Keratinocyte (primary cell): ENCODE results near the gene LOC128125822.
A peak's percentile ranks its signal among the peaks of the same experiment; 100 is the strongest.
"Not testable (repeated sequence)": the region's sequence is repeated elsewhere in the genome, so short reads cannot be mapped to it uniquely, and the experiment has no call there.

ENCODE experiments used
- DNase-seq: peaks from one replicate; pipeline ENCODE4 v3.0.0-alpha.2; 2011; ENCODE audit warnings: low read depth, missing footprints, low spot score
- FAIRE-seq: peaks from 2 replicates; lab custom pipeline; 2011; peaks lifted over from hg19 to GRCh38; lab: Jason Lieb, UNC
- H2AFZ ChIP-seq: 2 replicates; pipeline ENCODE4 v1.6.0; 2012; ENCODE audit warnings: low read length, control low read depth, inconsistent platforms; ENCODE audit not compliant: control insufficient read depth
- H3K27ac ChIP-seq: 2 replicates; pipeline ENCODE4 v1.5.1; 2011; ENCODE audit warnings: low read length; ENCODE audit not compliant: control insufficient read depth, insufficient read depth
- H3K27me3 ChIP-seq: 3 replicates; pipeline ENCODE4 v1.6.0; 2011; ENCODE audit warnings: low read length; ENCODE audit not compliant: control insufficient read depth, insufficient read depth; ENCODE audit errors: extremely low read depth
- H3K36me3 ChIP-seq, 2 experiments: 2 replicates in 1 of 2; 3 replicates in 1 of 2; pipeline ENCODE4 v1.5.1; 2011; ENCODE audit warnings: low read length in 2 of 2, mild to moderate bottlenecking in 1 of 2; ENCODE audit not compliant: control insufficient read depth in 2 of 2, insufficient read depth in 2 of 2; ENCODE audit errors: extremely low read depth in 1 of 2
- H3K4me1 ChIP-seq: 3 replicates; pipeline ENCODE4 v1.5.1; 2011; ENCODE audit warnings: low read length; ENCODE audit not compliant: control insufficient read depth, insufficient read depth; ENCODE audit errors: extremely low read depth
- H3K4me2 ChIP-seq: 3 replicates; pipeline ENCODE4 v1.6.0; 2011; ENCODE audit warnings: low read depth, low read length; ENCODE audit not compliant: control insufficient read depth, insufficient read depth; ENCODE audit errors: extremely low read depth
- H3K4me3 ChIP-seq, 3 experiments: fragments of 200-600 bp in 1 of 3; sonication (generic) in 1 of 3; 2 replicates in 2 of 3; 3 replicates in 1 of 3; pipeline ENCODE4 v1.5.1; 2011 to 2016; ENCODE audit warnings: low read length in 3 of 3, mild to moderate bottlenecking in 3 of 3, control low read depth in 2 of 3, inconsistent platforms in 1 of 3, low read depth in 1 of 3, mixed read lengths in 1 of 3, mixed run types in 1 of 3, moderate library complexity in 1 of 3; ENCODE audit not compliant: control insufficient read depth in 2 of 3, insufficient read depth in 2 of 3; ENCODE audit errors: extremely low read depth in 1 of 3
- H3K79me2 ChIP-seq: 2 replicates; pipeline ENCODE4 v1.6.0; 2012; ENCODE audit warnings: low read length; ENCODE audit not compliant: control insufficient read depth, insufficient read depth
- H3K9ac ChIP-seq: 3 replicates; pipeline ENCODE4 v1.6.0; 2011; ENCODE audit warnings: low read length; ENCODE audit not compliant: control insufficient read depth, insufficient read depth; ENCODE audit errors: extremely low read depth
- H3K9me1 ChIP-seq: 3 replicates; pipeline ENCODE4 v1.6.0; 2011; ENCODE audit warnings: low read length; ENCODE audit not compliant: control insufficient read depth, insufficient read depth; ENCODE audit errors: extremely low read depth
- H3K9me3 ChIP-seq: 2 replicates; pipeline ENCODE4 v1.5.1; 2012; ENCODE audit warnings: low read depth, low read length; ENCODE audit not compliant: control insufficient read depth
- H4K20me1 ChIP-seq: 3 replicates; pipeline ENCODE4 v1.6.0; 2011; ENCODE audit warnings: low read length; ENCODE audit not compliant: control insufficient read depth, insufficient read depth; ENCODE audit errors: extremely low read depth
- EZH2 ChIP-seq: IDR thresholded peaks from one replicate; pipeline ENCODE4 v1.6.1; 2012; ENCODE audit warnings: inconsistent platforms, mild to moderate bottlenecking, low read length, moderate library complexity
- dilution Hi-C: fragments of 300-500 bp; cut with MboI; formaldehyde crosslinking; loops from one replicate; pipeline ENCODE4 v1.7.0; 2020; ENCODE audit warnings: low sequenced_read_pairs; ENCODE audit not compliant: extremely low pct_ligation_motif_present
- TF ChIP-seq, protein P1 (sequence below), 3 experiments: IDR thresholded peaks in 1 of 3; conservative IDR thresholded peaks in 1 of 3; optimal IDR thresholded peaks in 1 of 3; 2 replicates in 2 of 3; 3 replicates in 1 of 3; pipeline versions ENCODE3 to v1.5.1; 2011; ENCODE audit warnings: low read length in 3 of 3, mild to moderate bottlenecking in 3 of 3, moderate library complexity in 2 of 3, control low read depth in 1 of 3, inconsistent platforms in 1 of 3; ENCODE audit not compliant: insufficient read depth in 2 of 3; ENCODE audit errors: extremely low read depth in 1 of 3

LOC128125822 gene

DNA sequence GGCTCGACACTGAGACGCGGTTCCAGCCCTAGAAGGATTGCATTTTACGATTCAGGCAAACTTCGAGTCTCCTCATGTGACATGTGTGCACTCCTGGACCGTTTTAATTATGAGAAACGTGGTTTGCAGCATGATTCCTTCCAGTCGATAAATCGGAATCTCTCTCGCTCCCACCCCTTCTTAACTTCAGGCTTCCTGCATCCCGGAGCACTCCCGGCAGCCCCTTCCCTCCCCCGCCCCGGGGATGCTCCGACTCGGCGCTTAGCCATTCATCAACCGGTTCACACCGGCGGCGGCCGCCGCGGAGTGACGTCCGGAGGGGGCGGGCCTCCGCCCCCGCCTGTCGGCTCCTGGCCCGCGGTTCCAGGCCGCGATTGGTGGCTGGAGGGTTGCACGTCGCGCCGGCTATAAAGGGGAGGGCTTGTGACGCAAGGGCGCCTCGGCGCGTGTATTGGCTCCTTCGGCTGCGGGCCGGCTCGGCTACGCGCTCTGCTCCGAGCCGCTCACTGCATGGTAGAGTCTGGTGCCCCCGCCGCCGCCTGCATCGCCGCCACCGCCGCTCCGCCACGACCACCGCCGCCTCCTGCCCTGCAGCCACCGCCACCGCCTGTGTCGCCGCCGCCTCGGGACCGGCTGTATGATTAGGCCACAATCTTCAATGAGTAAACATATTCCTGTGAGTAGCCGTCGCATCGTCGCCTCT, at the start of gene LOC128125822, which contains the start of gene PTP4A1:
Gene LOC128125822 (plus strand): TSS at position 437 of the 703 bp plus-strand sequence.
Gene PTP4A1 (plus strand): TSS at position 437 of the 703 bp plus-strand sequence. CDS start 4,401 bp downstream, outside the sequence.
- H3K27me3 ChIP-seq: no peaks in the 10 kb centered on the region
- no peak for DNase-seq
- no peaks in the 10 kb centered on the region for H3K9me3 ChIP-seq
- H3K36me3 ChIP-seq: peaks cover 0 to 19% of the 10 kb centered on the region in 2 experiments
- FAIRE-seq: no peak
- H3K4me3 ChIP-seq: peak within 1 kb of the TSS; percentile 77 to 93 (median 85)
- H3K9me1 ChIP-seq: no peaks in the 10 kb centered on the region
- peak within 1 kb of the TSS; percentile 88 for H2AFZ ChIP-seq
- H3K4me2 ChIP-seq: peak within 1 kb of the TSS; percentile 93
- TF ChIP-seq, protein P1, sequence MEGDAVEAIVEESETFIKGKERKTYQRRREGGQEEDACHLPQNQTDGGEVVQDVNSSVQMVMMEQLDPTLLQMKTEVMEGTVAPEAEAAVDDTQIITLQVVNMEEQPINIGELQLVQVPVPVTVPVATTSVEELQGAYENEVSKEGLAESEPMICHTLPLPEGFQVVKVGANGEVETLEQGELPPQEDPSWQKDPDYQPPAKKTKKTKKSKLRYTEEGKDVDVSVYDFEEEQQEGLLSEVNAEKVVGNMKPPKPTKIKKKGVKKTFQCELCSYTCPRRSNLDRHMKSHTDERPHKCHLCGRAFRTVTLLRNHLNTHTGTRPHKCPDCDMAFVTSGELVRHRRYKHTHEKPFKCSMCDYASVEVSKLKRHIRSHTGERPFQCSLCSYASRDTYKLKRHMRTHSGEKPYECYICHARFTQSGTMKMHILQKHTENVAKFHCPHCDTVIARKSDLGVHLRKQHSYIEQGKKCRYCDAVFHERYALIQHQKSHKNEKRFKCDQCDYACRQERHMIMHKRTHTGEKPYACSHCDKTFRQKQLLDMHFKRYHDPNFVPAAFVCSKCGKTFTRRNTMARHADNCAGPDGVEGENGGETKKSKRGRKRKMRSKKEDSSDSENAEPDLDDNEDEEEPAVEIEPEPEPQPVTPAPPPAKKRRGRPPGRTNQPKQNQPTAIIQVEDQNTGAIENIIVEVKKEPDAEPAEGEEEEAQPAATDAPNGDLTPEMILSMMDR (optimal IDR thresholded peaks at IDR 0.05 in 1 of 3, IDR thresholded peaks at IDR 0.05 in 1 of 3, conservative IDR thresholded peaks at IDR 0.05 in 1 of 3; ENCODE audit: extremely low read depth in 1 of 3, insufficient read depth in 2 of 3, low read length in 3 of 3): no peak
- no peak for TF ChIP-seq EZH2
- H3K9ac ChIP-seq: peak within 1 kb of the TSS; percentile 96
- peak within 1 kb of the TSS; percentile 100 for H3K27ac ChIP-seq
- H3K79me2 ChIP-seq: peaks cover 47% of the 10 kb centered on the region
- H4K20me1 ChIP-seq: peaks cover 10% of the 10 kb centered on the region
- peaks cover 15% of the 10 kb centered on the region for H3K4me1 ChIP-seq
- dilution Hi-C loops: no loop called here

DNA sequence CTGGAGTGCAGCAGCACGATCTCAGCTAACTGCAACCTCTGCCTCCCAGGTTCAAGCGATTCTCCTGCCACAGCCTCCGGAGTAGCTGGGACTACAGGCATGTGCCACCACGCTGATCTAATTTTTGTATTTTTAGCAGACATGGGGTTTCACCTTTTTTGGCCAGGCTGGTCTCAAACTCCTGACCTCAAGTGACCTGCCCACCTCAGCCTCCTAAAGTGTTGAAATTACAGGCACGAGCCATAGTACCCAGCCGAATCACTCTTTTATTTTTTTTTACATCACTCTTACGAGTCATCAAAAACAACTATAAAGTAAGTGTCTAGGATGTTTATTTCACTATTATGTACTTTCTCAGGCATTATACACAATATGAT, 49.4 kb upstream of the LOC128125822 start:
- H3K4me3 ChIP-seq, H3K4me2 ChIP-seq: not testable (repeated sequence)
- H3K4me1 ChIP-seq: peaks cover 26% of the 10 kb centered on the region

More for the DNA sequence above, 49.4 kb upstream of the LOC128125822 start:
- H2AFZ ChIP-seq, DNase-seq, dilution Hi-C loops, H4K20me1 ChIP-seq, H3K27me3 ChIP-seq, H3K9me1 ChIP-seq, H3K9me3 ChIP-seq, H3K79me2 ChIP-seq, FAIRE-seq, H3K36me3 ChIP-seq, H3K9ac ChIP-seq, H3K27ac ChIP-seq: not testable (repeated sequence)
